ENCODE results near the gene IL17B.

The IL17B gene

DNA sequence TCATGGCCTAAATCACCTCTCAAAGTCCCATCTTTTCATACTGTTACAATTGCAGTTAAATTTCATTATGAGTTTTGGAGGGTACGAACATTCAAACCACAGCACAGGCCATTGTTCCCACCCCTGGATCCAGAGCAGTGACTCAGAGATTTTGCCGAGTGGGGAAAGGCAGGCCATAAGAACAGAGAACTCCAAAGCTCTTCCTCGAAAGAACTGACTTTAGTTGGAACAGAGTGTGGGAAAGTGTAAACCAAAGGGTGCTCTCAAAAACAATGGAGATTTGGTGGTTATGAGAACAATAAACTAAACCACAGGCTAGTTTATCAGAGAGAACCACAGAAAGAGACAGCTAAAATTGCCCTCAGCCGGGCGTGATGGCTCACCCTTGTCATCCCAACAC is 53.2 kb downstream of the IL17B start:
- FAIRE-seq (no peak), DNase-seq (ENCODE audit: insufficient read length, low spot score) (no peak)
- TF ChIP-seq, protein P1, sequence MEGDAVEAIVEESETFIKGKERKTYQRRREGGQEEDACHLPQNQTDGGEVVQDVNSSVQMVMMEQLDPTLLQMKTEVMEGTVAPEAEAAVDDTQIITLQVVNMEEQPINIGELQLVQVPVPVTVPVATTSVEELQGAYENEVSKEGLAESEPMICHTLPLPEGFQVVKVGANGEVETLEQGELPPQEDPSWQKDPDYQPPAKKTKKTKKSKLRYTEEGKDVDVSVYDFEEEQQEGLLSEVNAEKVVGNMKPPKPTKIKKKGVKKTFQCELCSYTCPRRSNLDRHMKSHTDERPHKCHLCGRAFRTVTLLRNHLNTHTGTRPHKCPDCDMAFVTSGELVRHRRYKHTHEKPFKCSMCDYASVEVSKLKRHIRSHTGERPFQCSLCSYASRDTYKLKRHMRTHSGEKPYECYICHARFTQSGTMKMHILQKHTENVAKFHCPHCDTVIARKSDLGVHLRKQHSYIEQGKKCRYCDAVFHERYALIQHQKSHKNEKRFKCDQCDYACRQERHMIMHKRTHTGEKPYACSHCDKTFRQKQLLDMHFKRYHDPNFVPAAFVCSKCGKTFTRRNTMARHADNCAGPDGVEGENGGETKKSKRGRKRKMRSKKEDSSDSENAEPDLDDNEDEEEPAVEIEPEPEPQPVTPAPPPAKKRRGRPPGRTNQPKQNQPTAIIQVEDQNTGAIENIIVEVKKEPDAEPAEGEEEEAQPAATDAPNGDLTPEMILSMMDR (IDR thresholded peaks at IDR 0.05; ENCODE audit: insufficient read depth, missing control alignments), result no peak

DNA sequence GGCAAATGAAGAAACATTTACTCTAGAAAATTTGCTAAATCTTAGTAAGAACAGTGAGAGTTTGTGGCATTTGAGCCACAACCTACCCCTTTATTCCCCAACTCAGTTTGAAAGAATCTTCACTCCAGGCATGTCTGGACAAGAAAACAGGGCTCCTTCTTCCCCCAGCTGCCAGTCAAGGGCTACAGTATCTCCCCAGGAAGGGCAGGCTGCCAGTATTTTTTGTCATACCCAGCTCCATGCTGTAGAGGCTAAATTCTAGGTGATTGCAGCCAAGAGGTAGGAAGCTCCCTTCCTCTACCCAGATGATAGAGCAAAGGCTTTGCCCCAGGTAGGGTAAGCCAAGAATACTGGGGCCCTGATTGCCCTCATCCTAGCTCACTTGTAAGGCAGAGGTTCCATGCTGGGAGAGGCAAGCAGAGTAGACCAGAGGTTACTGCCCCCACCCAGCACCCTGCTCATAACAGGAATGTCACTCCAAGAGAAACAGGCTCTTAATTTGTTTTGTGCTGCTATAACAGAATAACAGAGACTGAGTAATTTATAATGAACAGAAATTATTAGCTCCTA is 53.8 kb downstream of the IL17B start:
- FAIRE-seq (no peak), DNase-seq (ENCODE audit: insufficient read length, low spot score) (no peak)
- TF ChIP-seq, protein P1 (IDR thresholded peaks at IDR 0.05; ENCODE audit: insufficient read depth, missing control alignments), result no peak

DNA sequence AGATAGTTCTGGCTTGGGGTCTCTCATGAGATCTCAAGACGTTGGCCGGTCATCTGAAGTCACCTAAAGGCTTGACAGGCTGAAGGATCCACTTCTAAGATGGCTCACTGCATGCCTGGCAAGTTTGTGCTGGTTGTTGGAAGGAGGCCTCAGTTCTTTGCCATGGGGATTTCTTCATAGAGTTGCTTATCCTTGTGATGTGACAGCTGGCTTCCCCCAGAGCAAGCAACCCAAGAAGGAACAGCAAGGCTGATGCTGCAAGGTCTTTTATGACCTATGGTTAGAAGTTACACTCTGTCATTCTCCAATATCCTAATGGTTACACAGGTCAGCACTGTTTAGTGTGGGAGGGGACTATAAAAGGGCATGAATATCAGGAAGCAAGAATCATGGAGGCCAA is 54.5 kb downstream of the IL17B start:
- DNase-seq (ENCODE audit: insufficient read length, low spot score) (no peak), FAIRE-seq (no peak)
- TF ChIP-seq, protein P1 (IDR thresholded peaks at IDR 0.05; ENCODE audit: insufficient read depth, missing control alignments), result no peak

All from D721Med (cell line).